ENCODE results near the gene STC2. TPM values are rescaled to one million over a fixed set of nuclear protein-coding genes. Genes with fewer than 3 reads are reported as not detected.

STC2 gene
- total and polyA plus RNA-seq, 2 experiments from 2014 or later = 27.3 to 132 TPM

GRCh38 chr5:173302546-173303155 is 25.6 kb downstream of the STC2 start:
- DNase-seq (ENCODE audit: low spot score) = peak; percentile 36
- Histone ChIP-seq H3K4me3 (no peak overlapping the region), H3K9me2 (ENCODE audit: insufficient read depth) (no peaks in the 10 kb centered on the region), H3K4me2 (peak overlapping the region; percentile 73; the same call in 1 of the 2 replicates), H2AFZ (peak overlapping the region; percentile 81; the same call in 1 of the 2 replicates), H3F3A (replicated peaks; ENCODE audit: low read depth) (0 out of 2 replicates have a peak, but pooled peaks cover 6% of the 10 kb centered on the region), H3K79me2 (replicated peaks; ENCODE audit: insufficient read depth) (no peaks in the 10 kb centered on the region), H3K36me3 (ENCODE audit: insufficient read depth) (no peaks in the 10 kb centered on the region; the same call in none of the 2 replicates), H3K27ac (ENCODE audit: low read depth) (no peak overlapping the region), H4K20me1 (replicated peaks; ENCODE audit: insufficient read depth) (no peaks in the 10 kb centered on the region), H3K4me1 (ENCODE audit: insufficient read depth) (peaks cover 43% of the 10 kb centered on the region), H3K27me3 (ENCODE audit: insufficient read depth) (no peaks in the 10 kb centered on the region)
- Mint-ChIP-seq H3K27me3 (ENCODE audit: insufficient read depth, low read depth, poor library complexity) (peaks cover 25% of the 10 kb centered on the region), H3K36me3 (ENCODE audit: low read depth) (peaks cover 1% of the 10 kb centered on the region; the same call in 2 of the 3 replicates), H3K27ac (peak overlapping the region; percentile 70), H3K4me1 (peaks cover 58% of the 10 kb centered on the region), H3K9me3 (peaks cover 5% of the 10 kb centered on the region), H3K4me3 (no peak overlapping the region; the same call in 2 of the 3 replicates)
- no peak for TF ChIP-seq STAT1 (IDR thresholded peaks at IDR 0.05; ENCODE audit: unreplicated experiment)
- no peak for TF ChIP-seq CREB1 (CRISPR knock-in tag; IDR thresholded peaks at IDR 0.05; ENCODE audit: low read depth)
- TF ChIP-seq EZH2phosphoT487 (IDR thresholded peaks at IDR 0.05; ENCODE audit: unreplicated experiment) = no peak
- no peak for TF ChIP-seq ZNF331 (CRISPR knock-in tag; IDR thresholded peaks at IDR 0.05; ENCODE audit: low read depth)
- TF ChIP-seq ZNF114 (CRISPR knock-in tag; IDR thresholded peaks at IDR 0.05) = no peak
- TF ChIP-seq REST (IDR thresholded peaks at IDR 0.05; ENCODE audit: unreplicated experiment) = no peak
- no peak for TF ChIP-seq ETS1 (IDR thresholded peaks at IDR 0.05)
- no peak for TF ChIP-seq POLR2AphosphoS5 (IDR thresholded peaks at IDR 0.05; ENCODE audit: low read depth)
- no peak for TF ChIP-seq CTCF (conservative IDR thresholded peaks at IDR 0.05; ENCODE audit: low read depth in 2 of 2)
- no peak for TF ChIP-seq NANOG (IDR thresholded peaks at IDR 0.05; ENCODE audit: borderline replicate concordance)
- no peak for TF ChIP-seq JUNB (IDR thresholded peaks at IDR 0.05; ENCODE audit: unreplicated experiment)
- TF ChIP-seq EZH2 (IDR thresholded peaks at IDR 0.05; ENCODE audit: low read depth, unreplicated experiment) = no peak
- ATAC-seq = peak; percentile 69

Data from GM23338 (cell line).